ELR (cell line): ENCODE measurements around the gene DOK4.

Experiments
- DNase-seq: peaks from one replicate; pipeline ENCODE4 v3.0.0-alpha.2; 2015; ENCODE audit warnings: low read depth

DOK4 gene

DNA sequence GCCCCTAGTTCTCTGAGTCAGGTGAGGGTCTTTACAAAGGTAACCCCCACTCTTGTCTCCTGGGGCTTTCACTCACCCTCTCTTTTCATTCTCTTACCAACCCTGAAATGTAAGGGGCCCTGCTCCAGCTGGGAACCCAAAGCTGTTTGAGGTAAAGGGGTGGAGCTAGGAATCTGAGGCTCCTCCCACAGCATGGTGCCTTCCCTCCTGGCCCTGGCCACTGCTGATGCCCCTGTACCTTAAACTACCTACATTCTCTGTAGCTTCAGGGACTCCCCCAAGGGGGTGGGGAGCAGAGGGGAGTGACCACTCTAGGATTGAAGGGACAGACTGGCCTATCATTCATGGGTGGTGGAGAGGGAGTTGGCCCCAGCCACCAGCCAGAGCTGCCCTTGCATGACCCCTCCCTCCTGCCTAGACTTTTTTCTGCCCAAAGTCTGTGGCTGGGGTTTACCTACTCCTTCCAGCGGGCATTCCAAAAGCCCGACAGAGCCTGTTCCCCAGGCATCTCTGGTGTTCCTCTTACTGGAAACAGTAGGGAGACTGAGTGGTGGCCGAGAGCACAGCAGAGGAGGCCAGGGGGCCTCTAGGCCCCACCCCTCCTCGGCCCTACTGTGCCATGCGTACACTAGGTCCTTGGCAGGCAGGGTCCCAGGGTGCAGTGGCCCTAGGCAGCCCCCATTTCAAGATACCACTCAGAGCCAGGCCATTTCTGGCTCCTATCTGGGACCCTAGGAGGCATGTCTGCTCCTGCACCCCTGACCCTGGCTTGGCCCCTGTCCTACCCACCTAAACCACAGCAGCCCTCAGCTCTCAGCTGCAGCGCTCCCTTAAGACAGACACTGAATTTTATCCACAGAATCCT, 9.5 kb downstream of the DOK4 start:
- no peak for DNase-seq

DNA sequence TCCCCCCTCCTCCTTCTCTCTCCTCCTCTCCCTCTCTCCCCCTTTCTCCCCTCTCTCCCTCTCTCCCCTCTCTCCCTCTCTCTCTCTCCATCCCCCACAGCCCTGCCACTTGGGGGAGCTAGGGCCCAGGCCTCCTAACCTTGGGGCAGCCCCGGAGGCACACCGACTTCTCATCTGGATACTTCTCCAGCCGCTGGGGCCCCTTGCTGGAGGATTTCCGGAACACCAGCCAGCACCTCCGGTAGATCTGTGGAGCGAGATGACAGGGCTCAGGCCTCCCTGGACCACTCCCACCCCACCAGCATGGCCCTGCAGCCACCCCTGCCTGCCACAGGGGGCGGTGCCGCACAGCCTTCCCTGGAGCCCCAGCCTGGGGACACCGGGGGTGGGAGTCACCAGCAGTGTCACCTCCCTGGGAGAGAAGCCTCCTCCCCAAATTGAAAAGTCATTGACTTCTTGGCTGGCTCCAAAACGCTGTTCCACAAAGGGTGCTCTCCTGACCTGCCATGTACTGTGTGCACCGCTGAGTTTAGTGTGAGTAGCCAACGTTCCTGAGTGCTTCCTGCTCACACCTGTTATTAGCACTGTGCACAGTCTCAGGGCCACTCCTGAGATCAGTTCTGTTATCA, 10.5 kb downstream of the DOK4 start:
- DNase-seq: peak; percentile 59

DNA sequence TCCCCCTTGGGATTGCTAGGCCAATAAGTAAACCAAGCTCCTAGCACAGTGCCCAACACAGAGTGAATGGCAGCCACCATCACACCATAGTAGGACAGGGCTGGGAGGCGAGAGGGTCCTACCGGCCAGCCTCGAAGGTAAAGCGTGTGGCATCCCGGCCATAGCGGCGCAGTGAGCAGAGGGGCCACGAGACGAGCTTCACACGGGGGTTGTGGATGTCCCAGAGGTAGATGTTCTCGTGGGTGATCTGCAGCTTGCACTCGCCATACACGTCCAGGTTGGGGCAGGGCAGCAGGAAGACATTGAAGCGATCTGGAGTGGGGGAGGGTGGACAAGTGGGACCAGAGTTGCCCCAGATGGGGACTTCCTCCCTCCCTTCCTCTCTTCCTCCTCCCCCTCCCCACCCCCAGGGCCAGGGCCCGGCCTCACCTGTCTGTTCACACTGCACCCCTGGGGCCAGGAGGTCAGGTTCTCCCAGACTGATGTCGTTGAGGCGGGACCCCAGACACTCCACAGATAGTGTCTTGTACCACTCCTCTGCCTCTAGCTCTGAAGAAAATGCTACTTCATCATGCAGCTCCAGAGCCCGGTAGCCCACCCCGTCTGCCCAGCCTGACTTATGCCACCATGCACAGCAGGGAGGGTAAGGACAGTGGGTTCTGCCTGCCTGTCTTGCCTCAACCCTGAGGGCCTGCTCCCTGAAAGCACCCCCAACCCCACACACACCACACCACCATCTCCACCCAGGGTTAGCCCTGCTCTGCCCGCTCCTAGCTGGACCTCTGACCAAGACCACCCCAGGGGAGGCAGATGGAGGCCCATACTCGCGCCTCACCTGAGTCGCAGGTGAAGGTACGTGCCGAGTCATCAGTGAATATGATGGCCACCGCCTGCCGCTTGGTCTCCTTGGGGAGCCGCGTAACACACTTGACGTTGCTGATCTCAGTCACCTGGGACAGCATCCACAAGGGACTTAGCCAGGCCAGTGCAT, 11.3 kb downstream of the DOK4 start:
- no peak for DNase-seq

DNA sequence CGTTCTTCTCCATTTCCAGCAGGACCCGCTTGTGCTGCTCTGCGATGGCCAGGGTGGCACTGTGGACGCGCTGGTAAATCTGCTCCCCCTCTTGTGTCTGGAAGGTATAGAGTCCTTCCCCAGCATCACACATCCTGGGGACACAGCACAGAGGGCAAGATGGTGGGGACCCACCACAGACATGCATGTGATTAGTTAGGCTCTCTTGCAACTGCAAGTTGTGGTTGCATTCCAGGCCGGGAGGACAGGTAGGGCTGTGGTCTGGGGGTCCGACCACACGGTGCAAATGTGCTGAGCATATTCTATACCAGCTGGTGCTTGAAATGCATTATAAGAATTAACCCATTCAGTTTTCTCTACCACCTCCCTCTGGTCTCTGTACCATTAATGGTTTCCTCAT, 12.4 kb downstream of the DOK4 start:
- DNase-seq: no peak

GRCh38 chr16:57473176-57473840, 13.0 kb downstream of the DOK4 start:
- no peak for DNase-seq

- no peak for DNase-seq
These were observed 13.6 kb downstream of the DOK4 start for GRCh38 chr16:57472665-57473060.

DNA sequence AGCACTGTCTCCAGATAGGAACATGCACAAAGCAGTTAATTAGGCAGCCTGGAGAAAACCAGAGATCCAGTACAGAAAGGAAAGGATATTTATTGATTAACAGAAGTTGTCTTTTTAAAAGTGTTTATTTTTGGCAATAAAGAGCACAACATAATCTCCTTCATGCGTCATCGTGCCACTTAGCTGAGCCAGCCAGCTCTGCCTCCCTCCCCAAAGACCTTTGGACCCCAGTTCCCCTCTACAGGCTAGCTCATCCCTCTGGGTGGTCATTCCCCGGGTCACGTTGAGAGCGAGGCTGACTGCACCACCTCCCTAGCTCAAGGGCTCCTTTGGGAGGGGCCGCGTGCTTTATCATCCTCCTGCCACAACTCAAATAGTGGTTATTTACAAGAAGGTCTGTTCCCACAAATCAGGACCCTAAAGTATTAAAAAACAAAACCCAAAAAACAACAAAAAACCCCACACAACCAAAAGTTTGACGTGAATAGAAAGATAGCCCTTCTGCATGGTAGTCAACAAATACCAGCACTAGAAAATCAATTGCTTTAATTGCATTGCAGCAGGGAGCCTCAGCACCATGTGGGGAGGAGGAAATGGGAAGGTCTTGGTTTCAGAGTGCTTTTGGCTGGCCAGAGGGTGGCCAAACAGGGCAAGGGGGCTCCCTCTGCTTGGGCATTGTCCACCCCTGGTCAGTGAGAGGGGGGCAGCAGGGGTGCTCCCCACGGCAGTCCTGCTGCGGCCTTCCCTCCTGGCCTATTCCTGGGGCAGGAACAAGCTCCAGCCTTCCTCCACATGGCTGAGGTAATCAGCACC, 14.2 kb downstream of the DOK4 start:
- DNase-seq: no peak

DNA sequence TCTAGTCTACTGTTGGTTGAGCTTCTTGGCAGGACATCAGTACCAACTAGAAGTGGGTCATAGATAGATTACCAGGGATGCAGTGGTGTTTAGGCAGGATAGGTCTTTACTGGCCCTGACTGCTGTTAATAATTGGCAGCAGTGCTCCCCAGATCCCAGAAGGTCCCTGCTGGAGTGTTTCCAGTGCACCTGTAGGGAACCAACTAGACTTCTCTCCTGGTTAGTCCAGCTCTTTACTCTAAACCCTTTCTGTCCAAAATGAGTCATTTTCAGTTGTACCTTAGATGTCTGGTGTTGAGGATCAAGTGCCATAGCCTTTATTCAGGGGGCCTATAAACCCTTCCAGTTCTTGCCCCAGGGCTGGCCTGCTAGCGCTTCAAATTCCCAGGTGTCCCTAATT, 15.1 kb downstream of the DOK4 start:
- no peak for DNase-seq

DNA sequence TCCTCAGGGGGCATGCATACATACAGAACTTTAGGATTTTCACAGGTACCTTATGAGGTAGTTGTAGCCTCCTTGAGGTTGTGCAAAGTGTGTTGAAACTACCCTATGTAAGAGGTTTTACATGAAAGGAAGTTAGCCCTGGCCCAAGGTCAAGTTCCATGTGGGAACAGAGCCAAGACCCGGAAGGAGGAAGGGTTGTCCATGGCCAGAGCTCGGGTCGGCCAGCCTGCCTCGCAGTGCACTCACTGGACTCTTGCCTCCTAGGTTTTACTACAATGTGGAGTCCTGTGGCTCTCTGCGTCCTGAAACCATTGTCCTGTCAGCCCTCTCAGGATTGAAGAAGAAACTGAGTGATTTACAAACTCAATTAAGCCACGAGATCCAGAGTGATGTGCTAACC, 15.6 kb downstream of the DOK4 start:
- no peak for DNase-seq

- no peak for DNase-seq
These were observed 16.3 kb downstream of the DOK4 start for GRCh38 chr16:57469917-57470470.

DNA sequence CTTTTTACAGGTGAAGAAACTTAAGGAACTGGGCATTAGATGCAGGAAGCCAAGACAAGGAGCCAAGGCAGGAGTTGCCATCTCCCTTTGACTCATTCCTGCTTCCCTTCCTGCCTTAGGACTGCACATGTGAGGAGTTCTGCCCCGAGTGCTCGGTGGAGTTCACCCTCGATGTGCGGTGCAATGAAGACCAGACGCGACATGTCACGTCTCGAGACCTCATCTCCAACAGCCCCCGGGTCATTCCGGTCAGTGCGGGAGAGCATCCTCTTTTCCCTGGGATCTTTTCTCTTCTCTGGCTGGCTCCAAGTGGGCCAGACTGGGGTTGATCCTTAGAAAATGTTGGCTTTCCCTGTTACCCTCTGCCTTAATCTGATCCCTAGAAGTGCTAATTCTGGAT, 17.2 kb downstream of the DOK4 start:
- DNase-seq: no peak

GRCh38 chr16:57468346-57468745, 17.9 kb downstream of the DOK4 start:
- no peak for DNase-seq

DNA sequence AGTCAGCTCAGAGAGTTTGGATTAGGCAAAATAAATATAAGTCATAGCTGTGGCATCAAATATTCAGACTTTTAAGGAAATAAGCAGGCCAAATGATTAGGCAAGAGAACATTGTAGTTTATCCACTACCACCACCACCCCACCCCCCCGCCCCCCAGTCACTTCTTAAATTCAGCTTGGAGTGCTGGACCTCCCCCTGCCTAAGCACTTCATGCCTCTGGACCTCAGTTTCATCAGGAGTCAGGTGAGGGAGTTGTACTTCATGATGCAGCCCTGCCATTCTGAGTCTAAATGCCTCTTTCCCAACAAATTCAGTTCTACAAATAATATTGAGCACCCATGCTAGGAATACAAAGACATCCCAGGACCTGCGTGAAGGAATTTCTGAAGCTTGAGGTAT, 21.8 kb downstream of the DOK4 start:
- DNase-seq: no peak

GRCh38 chr16:57462978-57463362, 23.3 kb downstream of the DOK4 start:
- peak; percentile 37 for DNase-seq

DNA sequence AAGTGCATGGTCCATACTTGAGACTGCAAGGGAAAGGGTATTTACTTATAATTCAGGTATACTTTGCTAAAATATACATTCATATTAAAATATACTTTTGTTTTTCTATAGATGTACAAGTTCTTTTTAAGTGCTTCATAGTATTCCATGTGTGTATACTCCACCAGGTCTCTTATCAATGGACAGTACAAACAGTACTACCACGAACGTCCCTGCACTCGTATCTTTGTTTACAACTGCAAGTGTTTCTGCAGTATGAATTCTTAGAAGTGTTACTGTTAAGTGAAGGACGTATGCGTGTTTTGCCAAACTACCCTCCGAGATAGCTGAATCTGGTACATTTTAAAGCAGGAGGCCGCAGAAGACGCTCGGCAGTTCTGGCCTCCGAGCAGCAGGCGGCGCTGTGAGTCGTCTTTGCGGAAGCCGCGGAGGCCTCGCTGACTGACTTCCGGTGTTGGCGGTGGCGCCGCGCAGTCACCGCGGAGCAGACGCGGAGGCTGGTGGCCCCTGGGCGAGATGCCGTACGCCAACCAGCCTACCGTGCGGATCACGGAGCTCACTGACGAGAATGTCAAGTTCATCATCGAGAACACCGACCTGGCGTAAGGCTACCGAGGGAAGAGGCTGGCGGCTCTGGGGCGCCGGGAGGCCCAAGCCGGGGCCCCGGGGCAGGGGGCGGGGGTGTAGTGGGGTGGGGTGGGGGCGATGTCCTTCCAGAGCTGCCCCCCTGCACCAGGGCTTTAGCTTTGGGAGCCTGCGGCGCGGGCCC, 23.9 kb downstream of the DOK4 start, which contains the start of gene POLR2C:
POLR2C (plus strand) TSS at position 471 of the 769 bp plus-strand sequence; CDS start at position 517, 46 bp downstream.
- peak; percentile 88 for DNase-seq

GRCh38 chr16:57452021-57452420, 34.3 kb downstream of the DOK4 start:
- no peak for DNase-seq

DNA sequence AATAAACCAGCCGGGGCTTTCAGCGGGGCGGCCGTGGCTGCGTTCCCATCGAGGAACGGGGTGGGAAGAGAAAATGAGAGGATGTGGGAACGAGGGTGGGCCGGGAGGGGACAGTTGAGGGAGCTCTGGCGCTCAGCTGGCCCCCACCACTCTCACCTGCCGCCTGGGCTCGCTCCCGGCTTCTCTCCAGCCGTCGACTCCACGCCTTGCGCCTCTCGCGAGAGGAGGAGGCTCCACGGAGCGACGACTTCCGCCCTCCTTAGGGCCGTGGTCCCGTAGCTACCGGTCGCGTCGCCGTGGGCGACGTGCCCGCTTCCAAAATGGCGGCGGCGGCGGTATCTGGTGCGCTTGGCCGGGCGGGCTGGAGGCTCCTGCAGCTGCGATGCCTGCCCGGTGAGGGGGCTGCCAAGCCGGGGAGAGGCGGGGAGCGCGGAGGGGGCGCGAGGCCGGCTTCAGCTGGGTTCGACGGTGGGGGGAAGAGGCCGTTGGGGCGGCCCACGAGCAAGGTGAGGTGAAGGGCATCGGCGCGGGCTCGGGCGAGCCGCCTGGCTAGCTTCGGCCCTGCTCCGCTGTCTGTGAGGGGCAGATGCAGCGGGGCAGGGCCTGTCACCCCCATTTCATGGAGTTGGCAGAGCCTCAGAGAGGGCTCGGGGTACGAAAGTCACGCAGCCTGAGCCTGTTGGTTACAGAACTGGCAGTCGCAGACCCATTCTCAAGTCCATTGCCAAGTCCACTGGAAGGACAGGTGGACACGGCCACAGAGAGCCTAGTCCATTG, 38.9 kb downstream of the DOK4 start, which contains the start of the genes CIAPIN1 and COQ9:
CIAPIN1 (minus strand) TSS at position 200 of the 777 bp plus-strand sequence. CDS start 6,457 bp downstream, outside the sequence.
COQ9 (plus strand) TSS at position 294 of the 777 bp plus-strand sequence; CDS start at position 321, 27 bp downstream.
- peak; percentile 96 for DNase-seq

- peak; percentile 57 for DNase-seq
These were observed 39.6 kb downstream of the DOK4 start for GRCh38 chr16:57446531-57447185.
